ENCODE measurements around the gene NTRK3.

The NTRK3 gene

DNA sequence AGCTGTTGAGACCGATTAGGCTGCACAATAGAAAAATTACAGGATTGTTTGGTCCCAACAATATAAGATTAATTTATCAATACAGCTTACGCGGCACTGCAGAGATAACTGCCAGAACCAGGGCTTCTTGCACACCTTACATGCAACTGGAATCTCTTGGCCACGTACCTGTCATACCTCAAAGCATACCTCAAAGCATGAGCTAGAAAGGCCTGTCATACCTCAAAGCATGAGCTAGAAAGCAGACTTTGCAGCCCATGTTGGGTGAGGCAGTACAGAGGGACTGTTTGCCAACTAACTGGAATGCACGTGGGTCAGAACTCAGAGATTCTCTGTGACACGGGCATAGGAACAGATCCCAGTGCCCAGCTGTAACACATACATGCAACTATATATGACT is 34.7 kb downstream of the NTRK3 start:
- H3K4me3 ChIP-seq (ENCODE audit: low read length), result no peak overlapping the region
- no peak overlapping the region for H3K9ac ChIP-seq (ENCODE audit: low read depth, low read length)
- no peaks in the 10 kb centered on the region for H3K9me3 ChIP-seq (replicated peaks; ENCODE audit: low read length)
- H3K4me2 ChIP-seq (ENCODE audit: low read length), result no peak overlapping the region
- H3K27me3 ChIP-seq (ENCODE audit: control insufficient read depth, insufficient read depth, low read length), result peaks cover 10% of the 10 kb centered on the region
- H3K4me1 ChIP-seq (ENCODE audit: control insufficient read depth, insufficient read depth, low read length), result no peaks in the 10 kb centered on the region
- H3K36me3 ChIP-seq (ENCODE audit: insufficient read depth, low read length), result no peaks in the 10 kb centered on the region

- H3K27me3 ChIP-seq (ENCODE audit: control insufficient read depth, insufficient read depth, low read length), result peaks cover 10% of the 10 kb centered on the region
Measured at GRCh38 chr15:88220443-88221335, 35.9 kb downstream of the NTRK3 start.

GRCh38 chr15:88219623-88220022 is 36.9 kb downstream of the NTRK3 start:
- H3K27me3 ChIP-seq (ENCODE audit: control insufficient read depth, insufficient read depth, low read length), result peaks cover 6% of the 10 kb centered on the region
- no peak overlapping the region for H3K9ac ChIP-seq (ENCODE audit: low read depth, low read length)
- no peak overlapping the region for H3K4me2 ChIP-seq (ENCODE audit: low read length)
- H3K4me3 ChIP-seq (ENCODE audit: low read length), result no peak overlapping the region
- no peaks in the 10 kb centered on the region for H3K4me1 ChIP-seq (ENCODE audit: control insufficient read depth, insufficient read depth, low read length)
- no peaks in the 10 kb centered on the region for H3K36me3 ChIP-seq (ENCODE audit: insufficient read depth, low read length)
- no peaks in the 10 kb centered on the region for H3K9me3 ChIP-seq (replicated peaks; ENCODE audit: low read length)

More at GRCh38 chr15:88220443-88221335, 35.9 kb downstream of the NTRK3 start:
- Histone ChIP-seq H3K36me3 (ENCODE audit: insufficient read depth, low read length) (no peaks in the 10 kb centered on the region), H3K9ac (ENCODE audit: low read depth, low read length) (no peak overlapping the region), H3K4me2 (ENCODE audit: low read length) (no peak overlapping the region), H3K4me1 (ENCODE audit: control insufficient read depth, insufficient read depth, low read length) (no peaks in the 10 kb centered on the region), H3K4me3 (ENCODE audit: low read length) (no peak overlapping the region), H3K9me3 (replicated peaks; ENCODE audit: low read length) (no peaks in the 10 kb centered on the region)

GRCh38 chr15:88218557-88219221 is 37.9 kb downstream of the NTRK3 start:
- Histone ChIP-seq H3K36me3 (ENCODE audit: insufficient read depth, low read length) (no peaks in the 10 kb centered on the region), H3K4me2 (ENCODE audit: low read length) (no peak overlapping the region), H3K9me3 (replicated peaks; ENCODE audit: low read length) (no peaks in the 10 kb centered on the region), H3K4me3 (ENCODE audit: low read length) (no peak overlapping the region), H3K27me3 (ENCODE audit: control insufficient read depth, insufficient read depth, low read length) (peaks cover 6% of the 10 kb centered on the region), H3K4me1 (ENCODE audit: control insufficient read depth, insufficient read depth, low read length) (no peaks in the 10 kb centered on the region), H3K9ac (ENCODE audit: low read depth, low read length) (no peak overlapping the region)

DNA sequence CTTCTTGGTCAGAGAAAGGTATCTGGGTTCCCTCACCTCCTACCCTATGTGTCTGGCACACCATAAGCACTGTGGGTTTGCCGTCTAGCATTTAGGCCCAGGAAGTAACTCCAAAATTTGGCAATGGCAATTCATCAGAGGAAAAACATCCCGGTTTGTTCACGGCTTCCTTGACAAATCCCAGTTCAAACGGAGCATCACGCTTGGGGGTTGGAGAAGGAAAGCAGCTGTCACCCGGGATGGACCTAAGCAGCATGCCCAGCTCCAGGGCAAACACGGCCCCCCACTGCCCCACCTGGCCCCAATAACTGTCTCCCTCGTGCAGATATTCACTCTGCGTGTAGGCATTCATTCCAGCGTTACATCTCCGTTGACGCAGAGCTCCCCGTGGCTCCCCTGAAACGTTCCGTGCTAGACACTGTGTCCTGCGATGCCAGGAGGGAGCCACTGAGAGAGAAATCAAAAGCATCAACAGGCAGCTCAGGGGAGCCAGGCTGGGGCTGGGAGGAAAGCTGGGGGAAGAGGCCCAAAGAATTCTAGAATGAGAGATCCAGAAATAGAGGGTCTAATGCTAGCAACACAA is 41.4 kb downstream of the NTRK3 start:
- no peak overlapping the region for H3K4me3 ChIP-seq (ENCODE audit: low read length)
- no peak overlapping the region for H3K9ac ChIP-seq (ENCODE audit: low read depth, low read length)
- no peak overlapping the region for H3K4me2 ChIP-seq (ENCODE audit: low read length)
- no peaks in the 10 kb centered on the region for H3K4me1 ChIP-seq (ENCODE audit: control insufficient read depth, insufficient read depth, low read length)
- H3K9me3 ChIP-seq (replicated peaks; ENCODE audit: low read length), result no peaks in the 10 kb centered on the region
- peaks cover under 1% of the 10 kb centered on the region for H3K27me3 ChIP-seq (ENCODE audit: control insufficient read depth, insufficient read depth, low read length)
- H3K36me3 ChIP-seq (ENCODE audit: insufficient read depth, low read length), result no peaks in the 10 kb centered on the region

GRCh38 chr15:88209111-88209510 is 47.4 kb downstream of the NTRK3 start:
- Histone ChIP-seq H3K4me3 (ENCODE audit: low read length) (no peak overlapping the region), H3K36me3 (ENCODE audit: insufficient read depth, low read length) (no peaks in the 10 kb centered on the region), H3K9ac (ENCODE audit: low read depth, low read length) (no peak overlapping the region)

GRCh38 chr15:88208396-88208795 is 48.1 kb downstream of the NTRK3 start:
- Histone ChIP-seq H3K4me3 (ENCODE audit: low read length) (no peak overlapping the region), H3K27me3 (ENCODE audit: control insufficient read depth, insufficient read depth, low read length) (peaks cover 4% of the 10 kb centered on the region), H3K36me3 (ENCODE audit: insufficient read depth, low read length) (no peaks in the 10 kb centered on the region), H3K4me2 (ENCODE audit: low read length) (no peak overlapping the region), H3K9ac (ENCODE audit: low read depth, low read length) (no peak overlapping the region), H3K4me1 (ENCODE audit: control insufficient read depth, insufficient read depth, low read length) (no peaks in the 10 kb centered on the region), H3K9me3 (replicated peaks; ENCODE audit: low read length) (no peaks in the 10 kb centered on the region)

More at GRCh38 chr15:88209111-88209510, 47.4 kb downstream of the NTRK3 start:
- no peaks in the 10 kb centered on the region for H3K4me1 ChIP-seq (ENCODE audit: control insufficient read depth, insufficient read depth, low read length)
- no peaks in the 10 kb centered on the region for H3K9me3 ChIP-seq (replicated peaks; ENCODE audit: low read length)
- H3K27me3 ChIP-seq (ENCODE audit: control insufficient read depth, insufficient read depth, low read length), result peaks cover 4% of the 10 kb centered on the region
- H3K4me2 ChIP-seq (ENCODE audit: low read length), result no peak overlapping the region

DNA sequence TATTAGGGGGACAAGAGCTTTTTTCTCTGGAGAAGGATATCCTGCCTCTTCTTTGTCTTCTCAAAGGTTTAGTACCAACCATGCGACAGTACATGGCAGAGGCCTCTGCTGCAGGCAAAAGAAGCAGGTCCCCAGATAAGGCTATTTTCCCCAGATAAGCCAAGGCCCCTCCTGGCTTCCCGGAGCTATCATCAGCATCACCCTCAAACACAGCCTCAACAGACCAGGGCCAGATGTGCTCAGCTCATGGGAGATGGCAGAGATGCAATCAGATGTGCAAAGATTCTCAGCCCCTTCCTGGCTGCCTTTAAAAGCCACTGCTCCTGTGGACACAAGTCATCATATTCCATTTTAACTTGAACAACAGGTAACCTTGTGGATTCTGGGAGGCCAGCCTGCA is 49.0 kb downstream of the NTRK3 start:
- no peak overlapping the region for H3K4me2 ChIP-seq (ENCODE audit: low read length)
- H3K27me3 ChIP-seq (ENCODE audit: control insufficient read depth, insufficient read depth, low read length), result peaks cover 4% of the 10 kb centered on the region
- no peaks in the 10 kb centered on the region for H3K36me3 ChIP-seq (ENCODE audit: insufficient read depth, low read length)
- H3K9me3 ChIP-seq (replicated peaks; ENCODE audit: low read length), result no peaks in the 10 kb centered on the region
- H3K4me1 ChIP-seq (ENCODE audit: control insufficient read depth, insufficient read depth, low read length), result no peaks in the 10 kb centered on the region
- H3K4me3 ChIP-seq (ENCODE audit: low read length), result no peak overlapping the region
- H3K9ac ChIP-seq (ENCODE audit: low read depth, low read length), result no peak overlapping the region

- no peak overlapping the region for H3K9ac ChIP-seq (ENCODE audit: low read depth, low read length)
- H3K4me2 ChIP-seq (ENCODE audit: low read length), result no peak overlapping the region
- H3K4me3 ChIP-seq (ENCODE audit: low read length), result no peak overlapping the region
- H3K27me3 ChIP-seq (ENCODE audit: control insufficient read depth, insufficient read depth, low read length), result peaks cover 4% of the 10 kb centered on the region
- H3K4me1 ChIP-seq (ENCODE audit: control insufficient read depth, insufficient read depth, low read length), result no peaks in the 10 kb centered on the region
- no peaks in the 10 kb centered on the region for H3K9me3 ChIP-seq (replicated peaks; ENCODE audit: low read length)
- H3K36me3 ChIP-seq (ENCODE audit: insufficient read depth, low read length), result no peaks in the 10 kb centered on the region
Measured at GRCh38 chr15:88204584-88204983, 52.0 kb downstream of the NTRK3 start.

DNA sequence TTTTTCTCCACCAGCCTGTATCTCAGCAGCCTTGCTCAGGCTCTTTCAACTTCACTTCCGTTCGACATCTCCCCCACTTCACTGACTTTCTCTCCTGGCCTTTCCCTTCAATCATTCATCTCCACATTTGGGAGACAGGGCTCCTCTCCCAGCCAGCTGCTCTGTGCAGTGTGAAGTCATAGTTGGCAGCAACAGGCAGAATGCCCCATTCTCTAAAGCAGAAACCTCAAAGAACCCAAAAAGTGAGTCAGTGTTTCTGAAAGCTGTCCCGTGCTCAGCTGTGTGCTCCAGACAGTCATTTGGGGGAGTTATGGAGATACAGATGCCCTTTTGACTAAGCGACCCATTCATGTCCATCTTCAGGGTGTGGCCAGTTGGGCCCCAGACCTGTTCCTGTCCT is 54.3 kb downstream of the NTRK3 start:
- no peaks in the 10 kb centered on the region for H3K27me3 ChIP-seq (ENCODE audit: control insufficient read depth, insufficient read depth, low read length)
- H3K36me3 ChIP-seq (ENCODE audit: insufficient read depth, low read length), result no peaks in the 10 kb centered on the region
- H3K9ac ChIP-seq (ENCODE audit: low read depth, low read length), result no peak overlapping the region
- no peaks in the 10 kb centered on the region for H3K4me1 ChIP-seq (ENCODE audit: control insufficient read depth, insufficient read depth, low read length)
- H3K9me3 ChIP-seq (replicated peaks; ENCODE audit: low read length), result no peaks in the 10 kb centered on the region
- no peak overlapping the region for H3K4me2 ChIP-seq (ENCODE audit: low read length)
- no peak overlapping the region for H3K4me3 ChIP-seq (ENCODE audit: low read length)

DNA sequence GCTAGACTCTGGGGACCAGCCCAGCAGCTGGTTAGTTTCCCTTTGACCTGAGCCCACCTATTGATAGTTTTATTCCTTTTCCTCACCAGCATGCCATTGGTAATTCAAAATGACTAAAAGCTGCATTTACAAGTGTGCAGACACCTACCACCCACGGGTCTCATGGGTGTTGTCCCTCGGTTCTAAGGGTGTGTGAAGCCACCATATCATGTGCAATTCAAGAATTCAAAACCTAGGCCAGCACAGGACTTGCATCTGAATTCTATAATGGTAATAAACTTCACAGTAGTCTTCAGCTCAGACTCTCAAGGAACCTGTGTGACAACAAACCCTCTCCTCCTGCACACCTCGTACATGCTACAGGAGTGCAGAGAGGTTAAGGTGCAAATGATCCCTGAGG is 55.3 kb downstream of the NTRK3 start:
- no peak overlapping the region for H3K4me3 ChIP-seq (ENCODE audit: low read length)
- H3K27me3 ChIP-seq (ENCODE audit: control insufficient read depth, insufficient read depth, low read length), result no peaks in the 10 kb centered on the region
- H3K36me3 ChIP-seq (ENCODE audit: insufficient read depth, low read length), result no peaks in the 10 kb centered on the region
- H3K9me3 ChIP-seq (replicated peaks; ENCODE audit: low read length), result no peaks in the 10 kb centered on the region
- no peaks in the 10 kb centered on the region for H3K4me1 ChIP-seq (ENCODE audit: control insufficient read depth, insufficient read depth, low read length)
- H3K4me2 ChIP-seq (ENCODE audit: low read length), result no peak overlapping the region
- no peak overlapping the region for H3K9ac ChIP-seq (ENCODE audit: low read depth, low read length)

All from skeletal muscle satellite cell (primary cell).